HUES6 (cell line): ENCODE results near the gene CPE.

Experiments
- H3K27ac ChIP-seq: 2 replicates; pipeline ENCODE4 v1.7.0; 2013; ENCODE audit warnings: low read depth, mild to moderate bottlenecking, low read length, inconsistent platforms
- H3K27me3 ChIP-seq: 2 replicates; pipeline ENCODE4 v1.6.1; 2013; ENCODE audit warnings: low read length; ENCODE audit not compliant: control insufficient read depth, insufficient read depth
- H3K36me3 ChIP-seq: 2 replicates; pipeline ENCODE4 v1.6.1; 2013; ENCODE audit warnings: low read length; ENCODE audit not compliant: control insufficient read depth, insufficient read depth
- H3K4me1 ChIP-seq: 2 replicates; pipeline ENCODE4 v1.6.1; 2013; ENCODE audit warnings: low read length; ENCODE audit not compliant: control insufficient read depth, insufficient read depth
- H3K4me3 ChIP-seq: 2 replicates; pipeline ENCODE4 v1.5.1; 2013; ENCODE audit warnings: low read depth, low read length
- H3K9ac ChIP-seq: one replicate; pipeline ENCODE4 v1.6.1; 2013; ENCODE audit warnings: mild to moderate bottlenecking, low read length
- H3K9me3 ChIP-seq: 2 replicates; pipeline ENCODE4 v1.6.1; 2013; ENCODE audit warnings: low read depth, low read length; ENCODE audit not compliant: control insufficient read depth, insufficient read depth

CPE gene

DNA sequence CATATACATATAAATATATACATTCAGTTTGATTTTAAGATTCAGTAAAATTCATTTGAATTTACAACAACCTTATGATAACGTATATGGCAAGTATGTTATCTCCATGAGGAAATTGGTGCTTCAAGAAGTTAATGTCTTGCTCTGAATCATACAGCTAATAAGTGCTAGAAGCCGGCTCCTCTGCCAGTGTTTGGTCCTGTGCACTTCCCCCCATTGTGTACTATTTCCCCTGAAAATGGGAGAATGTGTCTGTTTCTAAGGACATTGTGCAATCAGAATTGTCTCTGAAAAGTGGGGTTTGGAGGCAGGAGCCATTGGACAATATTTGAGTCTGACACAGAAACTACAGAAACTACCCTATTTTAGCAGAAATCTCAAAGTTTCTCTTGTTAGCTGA is 135.9 kb downstream of the CPE start:
- H3K27me3 ChIP-seq, result no peaks in the 10 kb centered on the region
- no peaks in the 10 kb centered on the region for H3K36me3 ChIP-seq
- no peaks in the 10 kb centered on the region for H3K9me3 ChIP-seq
- H3K4me3 ChIP-seq, result no peak overlapping the region
- no peak overlapping the region for H3K9ac ChIP-seq
- no peak overlapping the region for H3K27ac ChIP-seq
- H3K4me1 ChIP-seq, result no peaks in the 10 kb centered on the region

DNA sequence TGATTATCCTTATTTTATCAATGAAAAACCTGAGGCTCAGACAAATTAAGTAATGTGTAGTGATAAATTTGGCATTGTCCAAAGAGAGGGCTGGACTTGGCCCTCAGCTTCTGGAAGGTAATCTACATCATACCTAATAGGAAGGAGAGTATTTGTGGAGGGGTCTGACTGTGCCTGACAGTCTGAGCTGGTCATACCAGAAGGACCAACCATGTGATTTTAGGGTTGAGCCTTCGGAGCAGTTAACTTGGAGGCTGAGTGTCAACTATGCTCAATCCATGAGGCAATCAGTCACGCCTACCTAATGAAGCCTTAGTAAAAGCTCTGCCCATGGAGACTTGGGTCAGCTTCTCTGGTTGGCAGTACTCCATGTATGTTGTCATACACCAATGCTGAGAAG is 136.4 kb downstream of the CPE start:
- Histone ChIP-seq H3K27me3 (no peaks in the 10 kb centered on the region), H3K9ac (no peak overlapping the region), H3K36me3 (no peaks in the 10 kb centered on the region), H3K4me1 (no peaks in the 10 kb centered on the region), H3K27ac (no peak overlapping the region), H3K9me3 (no peaks in the 10 kb centered on the region), H3K4me3 (no peak overlapping the region)

DNA sequence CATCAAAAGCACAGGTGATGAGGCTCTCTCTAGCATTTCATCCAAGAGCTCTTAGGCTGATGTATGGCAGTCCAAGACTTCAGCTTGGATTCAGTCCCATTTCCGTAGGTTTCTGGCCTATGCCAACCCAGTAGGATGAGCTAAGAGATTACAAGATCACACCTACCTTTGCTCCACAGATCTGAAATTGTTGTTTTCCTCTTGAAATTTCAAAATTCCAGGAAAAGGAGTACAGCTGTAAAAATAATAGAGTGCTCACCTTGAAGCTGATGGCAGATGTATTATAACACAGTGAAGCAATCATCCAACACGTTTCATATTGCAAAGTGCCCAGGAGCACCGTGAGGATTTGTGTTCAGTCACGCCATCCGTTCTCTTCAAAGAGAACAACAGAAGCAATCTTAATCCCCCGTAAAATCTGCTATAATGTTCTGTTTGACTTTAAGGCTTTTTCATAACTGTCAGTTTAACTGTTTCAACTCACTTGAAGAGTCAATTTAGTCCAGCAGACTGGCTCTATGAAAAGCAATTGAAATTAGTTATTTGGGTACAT is 137.5 kb downstream of the CPE start:
- no peak overlapping the region for H3K4me3 ChIP-seq
- no peaks in the 10 kb centered on the region for H3K4me1 ChIP-seq
- H3K36me3 ChIP-seq, result no peaks in the 10 kb centered on the region
- no peaks in the 10 kb centered on the region for H3K9me3 ChIP-seq
- H3K27ac ChIP-seq, result no peak overlapping the region
- no peak overlapping the region for H3K9ac ChIP-seq
- H3K27me3 ChIP-seq, result no peaks in the 10 kb centered on the region

DNA sequence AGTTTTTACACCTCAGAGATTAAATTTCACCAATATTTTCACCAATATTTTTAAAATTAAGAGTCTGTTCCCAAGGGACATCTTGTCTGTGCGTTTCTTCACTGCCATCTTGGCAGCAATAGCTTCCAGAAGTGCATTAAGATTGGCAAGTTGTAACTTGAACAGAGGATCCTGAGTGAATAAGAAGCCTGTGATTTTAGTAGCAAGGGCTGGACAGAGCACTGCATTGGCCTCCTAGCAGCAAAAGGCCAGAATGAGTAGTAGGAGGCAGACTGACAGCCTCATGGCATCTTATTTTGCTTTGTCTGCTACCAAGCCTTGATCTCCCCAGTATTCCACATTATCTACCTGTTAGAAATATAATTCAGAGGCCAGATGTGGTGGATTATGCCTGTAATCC is 138.4 kb downstream of the CPE start:
- Histone ChIP-seq H3K27ac (no peak overlapping the region), H3K4me1 (no peaks in the 10 kb centered on the region), H3K9me3 (no peaks in the 10 kb centered on the region), H3K9ac (no peak overlapping the region), H3K27me3 (no peaks in the 10 kb centered on the region), H3K4me3 (no peak overlapping the region), H3K36me3 (no peaks in the 10 kb centered on the region)

DNA sequence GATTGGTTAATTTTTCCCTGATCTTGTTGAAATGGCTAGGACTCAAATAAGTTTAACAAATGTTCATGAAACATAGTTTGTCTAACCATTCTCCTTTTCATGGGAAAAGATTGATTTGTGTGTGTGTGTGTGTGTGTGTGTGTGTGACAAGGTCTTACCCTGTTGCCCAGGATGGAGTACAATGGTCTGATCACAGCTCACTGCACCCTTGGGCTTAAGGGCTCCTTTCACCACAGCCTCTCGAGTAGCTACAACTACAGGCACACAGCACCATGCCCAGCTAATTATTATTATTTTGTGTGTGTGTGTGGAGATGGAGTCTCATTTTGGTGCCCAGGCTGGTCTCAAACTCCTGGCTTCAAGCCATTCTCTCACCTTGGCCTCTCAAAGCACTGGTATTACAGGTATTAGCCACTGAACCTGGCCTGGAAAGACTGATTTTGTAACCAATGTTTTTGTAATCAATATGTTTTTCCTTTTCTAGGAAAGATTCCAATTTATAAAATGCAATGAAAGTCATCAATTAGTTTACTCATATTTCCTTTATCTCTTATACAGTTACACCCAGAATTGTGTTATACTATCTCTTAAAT is 139.3 kb downstream of the CPE start:
- Histone ChIP-seq H3K4me1 (no peaks in the 10 kb centered on the region), H3K36me3 (no peaks in the 10 kb centered on the region), H3K27ac (no peak overlapping the region), H3K4me3 (no peak overlapping the region), H3K9me3 (no peaks in the 10 kb centered on the region), H3K9ac (no peak overlapping the region), H3K27me3 (no peaks in the 10 kb centered on the region)

DNA sequence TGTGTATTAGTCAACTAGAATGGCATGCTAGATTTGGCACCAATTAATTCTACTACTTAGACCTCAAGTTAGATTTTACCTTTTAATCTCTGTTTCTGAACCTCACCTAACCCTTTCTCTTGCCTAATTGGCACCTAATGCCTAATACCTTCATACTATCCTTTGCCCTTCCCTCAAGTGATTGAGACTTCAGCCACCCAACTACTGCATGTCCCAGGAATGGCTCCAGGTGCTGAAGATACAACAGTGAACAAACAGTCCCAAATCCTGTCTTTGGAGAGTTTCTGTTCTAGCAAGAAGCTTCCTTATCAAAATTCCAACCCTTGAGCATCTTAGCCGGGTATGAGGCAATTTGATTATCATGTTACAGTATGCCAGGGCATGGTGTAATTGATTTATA is 139.9 kb downstream of the CPE start:
- H3K4me1 ChIP-seq, result no peaks in the 10 kb centered on the region
- no peaks in the 10 kb centered on the region for H3K36me3 ChIP-seq
- no peak overlapping the region for H3K27ac ChIP-seq
- H3K9me3 ChIP-seq, result no peaks in the 10 kb centered on the region
- H3K27me3 ChIP-seq, result no peaks in the 10 kb centered on the region
- no peak overlapping the region for H3K9ac ChIP-seq
- no peak overlapping the region for H3K4me3 ChIP-seq

DNA sequence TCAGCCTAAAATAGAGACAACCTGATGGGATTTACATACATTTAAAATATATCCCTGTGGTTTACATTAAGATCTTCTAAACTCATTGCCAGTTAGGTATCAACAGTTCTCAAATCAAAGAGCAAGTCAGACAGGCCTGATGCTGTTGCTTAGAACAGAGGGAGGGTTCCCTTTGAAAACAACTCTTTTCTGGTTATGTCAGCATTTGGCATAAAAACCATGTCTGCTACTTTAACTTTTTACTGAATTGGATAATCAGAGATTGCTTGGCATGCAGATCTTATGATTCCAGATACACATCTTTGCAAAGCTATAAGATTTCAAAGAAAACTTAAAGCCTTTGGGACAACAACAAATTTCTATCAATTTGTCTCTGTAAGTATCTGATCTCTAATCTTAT is 140.8 kb downstream of the CPE start:
- no peaks in the 10 kb centered on the region for H3K9me3 ChIP-seq
- H3K4me3 ChIP-seq, result no peak overlapping the region
- H3K27me3 ChIP-seq, result no peaks in the 10 kb centered on the region
- no peak overlapping the region for H3K27ac ChIP-seq
- no peaks in the 10 kb centered on the region for H3K36me3 ChIP-seq
- no peak overlapping the region for H3K9ac ChIP-seq
- H3K4me1 ChIP-seq, result no peaks in the 10 kb centered on the region

DNA sequence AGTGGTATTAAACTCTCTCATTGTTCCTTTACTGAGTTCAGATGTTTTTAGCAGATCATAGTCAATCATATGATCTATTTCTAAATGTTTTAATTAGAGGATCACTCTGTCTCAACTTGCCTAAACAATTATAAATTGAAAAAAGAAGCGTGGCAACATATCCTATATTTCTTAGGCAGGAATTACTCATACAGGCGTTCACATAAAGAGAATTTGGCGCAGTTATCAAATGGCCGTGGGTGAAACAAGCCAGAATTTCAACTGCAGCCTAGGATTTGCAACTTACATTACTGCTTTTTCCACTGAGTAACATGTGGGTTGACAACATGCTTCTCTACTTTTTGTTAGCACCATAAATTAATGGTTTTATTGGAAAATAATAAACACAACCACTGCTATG is 141.3 kb downstream of the CPE start:
- Histone ChIP-seq H3K27ac (no peak overlapping the region), H3K4me1 (no peaks in the 10 kb centered on the region), H3K9ac (no peak overlapping the region), H3K4me3 (no peak overlapping the region), H3K36me3 (no peaks in the 10 kb centered on the region), H3K27me3 (no peaks in the 10 kb centered on the region), H3K9me3 (no peaks in the 10 kb centered on the region)

DNA sequence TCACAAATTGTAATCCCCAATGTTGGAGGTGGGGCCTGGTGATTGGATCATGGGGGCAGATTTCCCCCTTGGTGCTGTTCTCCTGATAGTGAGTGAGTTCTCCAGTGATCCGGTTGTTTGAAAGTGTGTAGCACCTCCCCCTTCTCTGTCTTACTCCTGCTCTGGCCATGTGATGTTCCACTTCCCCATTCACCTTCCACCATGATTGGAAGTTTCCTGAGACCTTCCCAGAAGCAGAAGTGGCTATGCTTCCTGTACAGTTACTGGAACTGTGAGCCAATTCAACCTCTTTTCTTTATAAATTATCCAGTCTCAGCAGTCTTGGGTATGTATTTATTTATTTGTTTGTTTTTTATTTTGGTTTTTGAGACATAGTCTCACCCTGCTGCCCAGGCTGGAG is 143.2 kb downstream of the CPE start:
- no peaks in the 10 kb centered on the region for H3K4me1 ChIP-seq
- no peak overlapping the region for H3K9ac ChIP-seq
- no peaks in the 10 kb centered on the region for H3K27me3 ChIP-seq
- no peak overlapping the region for H3K27ac ChIP-seq
- no peak overlapping the region for H3K4me3 ChIP-seq
- no peaks in the 10 kb centered on the region for H3K9me3 ChIP-seq
- no peaks in the 10 kb centered on the region for H3K36me3 ChIP-seq

DNA sequence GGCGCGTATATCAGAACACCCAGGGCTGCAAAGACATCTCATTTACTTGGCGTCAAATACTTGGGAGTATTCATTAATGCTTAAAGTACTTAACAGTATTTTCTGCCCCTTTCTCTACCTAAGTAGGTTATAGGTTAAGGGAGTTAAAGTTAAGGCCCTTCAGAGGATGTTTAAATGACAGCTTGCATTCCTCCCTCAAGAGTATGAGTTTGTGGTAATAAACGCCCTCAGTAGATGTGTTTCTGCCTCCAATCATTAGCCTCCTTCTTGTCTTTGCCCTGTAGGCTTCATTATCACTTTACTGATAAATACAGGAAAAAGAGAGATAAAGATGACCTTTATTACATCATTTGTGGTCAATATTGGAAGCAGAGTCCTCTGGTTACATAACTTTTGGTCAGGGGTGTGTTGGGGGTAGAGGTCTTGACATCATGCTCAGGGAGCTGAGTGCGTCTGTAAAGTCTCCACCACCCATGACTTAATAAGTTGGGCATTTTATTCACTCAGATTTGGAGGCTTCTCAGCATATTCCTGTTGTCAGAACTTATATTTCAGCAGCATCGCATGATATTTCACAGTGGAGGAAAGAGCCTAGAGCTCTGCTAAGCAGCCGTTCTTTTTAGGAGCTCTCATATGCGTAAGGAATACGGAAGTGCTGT is 145.9 kb downstream of the CPE start:
- no peaks in the 10 kb centered on the region for H3K27me3 ChIP-seq
- no peak overlapping the region for H3K4me3 ChIP-seq
- H3K36me3 ChIP-seq, result no peaks in the 10 kb centered on the region
- H3K9ac ChIP-seq, result no peak overlapping the region
- no peak overlapping the region for H3K27ac ChIP-seq
- no peaks in the 10 kb centered on the region for H3K9me3 ChIP-seq
- no peaks in the 10 kb centered on the region for H3K4me1 ChIP-seq

DNA sequence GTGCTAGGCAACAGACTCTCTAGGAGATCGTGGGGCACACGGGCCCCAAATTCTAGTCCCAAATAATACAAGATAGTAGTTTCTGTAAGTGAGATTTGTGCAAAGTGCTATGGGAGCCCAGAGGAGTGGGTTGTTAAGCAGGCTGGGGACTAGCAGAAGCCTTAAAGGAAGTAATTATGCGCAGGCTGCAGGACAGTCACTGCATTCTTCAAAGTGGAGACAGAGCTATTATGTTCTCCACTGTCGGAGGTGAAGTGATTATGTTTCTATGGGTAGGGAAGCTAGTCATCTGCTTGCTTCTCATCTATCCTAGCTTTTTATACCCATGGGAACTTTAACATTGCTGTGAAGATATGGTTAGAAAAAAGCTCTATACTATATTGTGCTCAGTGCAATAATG is 154.2 kb downstream of the CPE start:
- H3K9ac ChIP-seq, result no peak overlapping the region
- H3K36me3 ChIP-seq, result no peaks in the 10 kb centered on the region
- no peaks in the 10 kb centered on the region for H3K27me3 ChIP-seq

More for the DNA sequence above, 154.2 kb downstream of the CPE start:
- Histone ChIP-seq H3K4me3 (no peak overlapping the region), H3K27ac (no peak overlapping the region), H3K9me3 (no peaks in the 10 kb centered on the region), H3K4me1 (no peaks in the 10 kb centered on the region)
